ENCODE data around the gene ERMAP. TPM values are rescaled to one million over a fixed set of nuclear protein-coding genes. Genes with fewer than 3 reads are reported as not detected.
A peak's percentile ranks its signal among the peaks of the same experiment; 100 is the strongest.

Gene ERMAP
- total RNA-seq, 2 donors from 2014 or later: 6.4 to 8.9 TPM

DNA sequence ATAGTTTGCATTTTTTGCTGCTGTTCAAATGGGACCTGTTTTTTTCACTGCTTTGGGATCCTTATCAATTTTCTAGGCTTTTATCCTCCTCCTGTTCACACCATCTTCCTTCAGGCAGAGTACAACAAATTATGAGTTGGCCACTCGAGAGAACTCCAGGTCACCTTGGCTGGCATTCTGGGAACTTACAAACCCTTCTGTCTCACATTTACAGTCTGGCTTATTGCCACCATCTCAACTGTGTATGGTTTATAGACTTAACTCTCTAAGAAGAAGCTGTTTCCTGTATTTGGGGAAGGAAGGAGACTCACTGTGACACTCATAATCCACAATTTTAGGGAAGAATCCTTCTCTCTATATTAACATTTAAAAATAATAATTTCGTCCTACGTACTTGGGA is 24.1 kb downstream of the ERMAP start:
- Mint-ChIP-seq H3K4me1 (peaks cover 6% of the 10 kb centered on the region), H3K36me3 (ENCODE audit: low read depth) (peaks cover 4% of the 10 kb centered on the region), H3K27ac (no peak overlapping the region), H3K27me3 (no peaks in the 10 kb centered on the region), H3K4me3 (no peak overlapping the region)
- DNase-seq (no peak), ATAC-seq (no peak)
- no peaks in the 10 kb centered on the region for H3K9me3 ChIP-seq (ENCODE audit: control insufficient read depth, low read length, poor library complexity, severe bottlenecking)

DNA sequence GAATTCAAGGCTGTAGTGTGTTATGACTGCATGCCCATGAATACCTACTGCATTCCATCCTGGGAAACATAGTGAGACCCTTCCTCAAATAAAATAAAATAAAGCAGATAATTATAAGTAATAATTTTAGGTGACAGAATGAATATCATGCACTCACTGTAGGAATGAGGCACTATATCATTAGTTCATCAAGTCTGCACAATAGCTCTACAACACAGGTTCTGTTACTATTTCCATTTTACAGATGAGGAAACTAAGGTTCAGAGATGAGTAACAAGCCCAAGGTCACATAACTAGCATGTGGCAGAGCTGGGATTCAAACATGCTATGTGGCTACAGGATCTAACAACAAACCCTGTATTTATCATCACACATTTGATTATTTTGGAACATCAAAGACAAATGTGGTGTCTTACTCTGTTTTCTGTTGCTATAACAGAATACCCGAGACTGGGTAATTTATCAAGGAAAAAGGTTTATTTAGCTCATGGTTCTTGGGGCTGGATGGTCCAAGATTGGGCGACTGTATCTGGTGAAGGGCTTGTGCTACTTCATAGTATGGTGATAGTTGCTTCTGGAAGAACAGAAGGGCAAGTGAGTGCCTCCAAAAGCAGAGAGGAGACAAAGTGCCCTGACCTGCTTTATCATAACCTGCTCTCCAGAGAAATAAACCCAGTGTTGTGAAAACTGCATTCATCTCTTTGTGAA is 24.7 kb downstream of the ERMAP start:
- Mint-ChIP-seq H3K4me3 (no peak overlapping the region), H3K27ac (no peak overlapping the region), H3K27me3 (no peaks in the 10 kb centered on the region), H3K4me1 (peaks cover 6% of the 10 kb centered on the region), H3K36me3 (ENCODE audit: low read depth) (peaks cover 4% of the 10 kb centered on the region)
- ATAC-seq (no peak), DNase-seq (no peak)
- H3K9me3 ChIP-seq (ENCODE audit: control insufficient read depth, low read length, poor library complexity, severe bottlenecking): no peaks in the 10 kb centered on the region

DNA sequence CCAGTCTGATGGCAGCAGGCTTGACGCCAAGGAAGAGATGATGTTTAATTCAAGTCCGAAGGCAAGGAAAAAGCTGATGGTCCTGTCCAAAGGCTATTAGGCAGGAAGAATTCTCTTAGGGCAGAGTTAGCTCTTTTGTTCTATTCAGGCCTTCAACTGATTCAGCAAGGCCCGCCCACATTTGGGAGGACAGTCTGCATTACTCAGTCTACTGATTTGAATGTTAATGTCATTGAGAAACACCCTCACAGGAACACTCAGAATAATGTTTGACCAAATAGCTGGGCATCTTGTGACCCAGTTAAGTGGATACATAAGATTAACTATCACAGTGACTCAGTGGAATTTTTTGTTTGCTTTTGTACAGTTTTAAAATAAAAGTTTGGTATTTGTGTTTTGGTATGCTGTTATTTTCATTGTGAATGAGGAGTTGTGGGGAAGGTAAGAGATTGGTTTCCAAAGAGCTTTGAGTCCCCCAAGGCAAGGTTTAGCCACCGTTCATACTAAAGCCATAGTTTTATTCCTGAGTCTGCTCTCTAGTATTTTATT is 27.7 kb downstream of the ERMAP start:
- H3K4me1 Mint-ChIP-seq: peaks cover 28% of the 10 kb centered on the region
- H3K36me3 Mint-ChIP-seq (ENCODE audit: low read depth): peaks cover 10% of the 10 kb centered on the region
- ATAC-seq (no peak), DNase-seq (no peak)
- H3K27ac Mint-ChIP-seq: no peak overlapping the region
- H3K4me3 Mint-ChIP-seq: no peak overlapping the region
- H3K9me3 ChIP-seq (ENCODE audit: control insufficient read depth, low read length, poor library complexity, severe bottlenecking): no peaks in the 10 kb centered on the region
- H3K27me3 Mint-ChIP-seq: no peaks in the 10 kb centered on the region

DNA sequence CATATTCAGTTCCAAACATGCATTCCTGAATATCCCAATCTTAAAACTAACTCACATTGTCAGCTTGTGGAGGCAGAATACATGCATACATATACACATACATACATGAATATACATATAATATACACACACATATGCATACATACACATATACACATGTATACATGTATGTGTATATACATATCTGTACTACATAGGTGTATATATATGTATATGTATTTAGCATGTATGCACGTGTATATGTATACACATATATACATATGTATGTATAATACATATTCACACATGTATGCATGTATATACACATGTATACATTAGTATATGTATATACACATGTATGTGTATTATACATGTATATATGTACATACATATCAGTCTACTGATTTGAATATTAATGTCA is 28.3 kb downstream of the ERMAP start:
- DNase-seq (no peak), ATAC-seq (no peak)
- Mint-ChIP-seq H3K4me3 (no peak overlapping the region), H3K4me1 (peaks cover 31% of the 10 kb centered on the region), H3K27me3 (no peaks in the 10 kb centered on the region), H3K36me3 (ENCODE audit: low read depth) (peaks cover 14% of the 10 kb centered on the region), H3K27ac (no peak overlapping the region)
- H3K9me3 ChIP-seq (ENCODE audit: control insufficient read depth, low read length, poor library complexity, severe bottlenecking): no peaks in the 10 kb centered on the region

DNA sequence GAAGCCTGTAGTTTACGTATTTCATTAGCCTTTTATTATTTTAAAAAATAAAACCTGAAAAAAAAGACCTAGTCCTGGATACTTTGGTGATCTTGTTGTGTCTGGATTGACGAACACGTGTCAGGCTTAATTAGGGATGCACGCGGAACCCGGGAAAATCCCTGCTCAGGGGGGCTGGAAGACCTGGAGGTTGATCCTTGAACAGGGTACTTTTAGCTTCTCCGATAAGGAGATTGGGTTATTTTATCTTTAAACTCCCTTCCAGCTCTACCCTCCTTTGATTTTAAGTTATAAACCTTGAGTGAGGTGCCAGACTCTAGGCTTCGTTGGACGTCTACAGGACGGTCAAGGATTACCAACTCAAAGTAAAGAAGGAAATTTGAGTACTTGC is 28.9 kb downstream of the ERMAP start:
- Mint-ChIP-seq H3K4me1 (peaks cover 31% of the 10 kb centered on the region), H3K4me3 (peak overlapping the region; percentile 100), H3K27me3 (no peaks in the 10 kb centered on the region), H3K27ac (peak overlapping the region; percentile 97), H3K36me3 (ENCODE audit: low read depth) (peaks cover 14% of the 10 kb centered on the region)
- DNase-seq: no peak
- peak; percentile 10 for ATAC-seq
- no peaks in the 10 kb centered on the region for H3K9me3 ChIP-seq (ENCODE audit: control insufficient read depth, low read length, poor library complexity, severe bottlenecking)

DNA sequence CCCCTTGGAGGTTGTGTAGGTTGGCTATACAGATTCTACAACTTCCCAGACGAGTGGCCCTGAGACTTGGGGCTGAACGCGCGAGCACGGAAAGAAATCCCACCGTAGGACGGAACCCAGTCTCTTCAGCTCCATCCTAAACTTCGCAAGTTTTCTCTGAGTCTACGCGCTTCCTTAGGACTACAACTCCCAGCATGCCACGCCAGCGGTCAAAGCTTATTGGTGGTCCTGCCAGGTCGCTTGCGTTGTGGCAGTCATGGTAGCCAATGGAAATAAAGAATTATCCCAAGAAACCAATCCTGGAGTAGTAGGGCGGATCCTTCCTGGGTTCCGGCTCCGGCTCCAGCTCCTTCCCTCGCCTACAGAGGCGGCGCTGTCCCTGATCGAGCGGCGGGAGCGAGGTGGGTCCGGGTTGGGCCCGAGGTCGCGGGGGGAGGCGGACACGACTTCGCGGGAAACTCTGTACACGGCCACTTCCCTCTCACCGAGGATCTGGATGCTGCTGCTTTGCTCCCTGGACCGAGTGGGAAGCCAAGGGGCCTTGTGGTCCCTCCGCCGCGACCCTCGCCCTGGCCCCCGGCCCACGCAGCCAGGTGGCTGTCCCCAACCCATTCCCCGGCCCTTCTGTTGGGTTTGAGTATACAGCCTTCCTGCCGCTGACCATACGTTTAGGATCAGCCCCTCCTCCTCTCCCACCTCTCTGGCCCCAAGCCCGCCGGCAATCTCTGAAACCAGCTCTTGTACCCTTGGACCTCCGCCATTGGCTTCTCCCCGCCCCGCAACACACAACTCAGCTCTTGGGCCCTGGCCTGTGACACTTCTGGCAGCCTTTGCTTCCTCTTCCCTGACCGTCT is 29.6 kb downstream of the ERMAP start, which contains the start of gene ZNF691:
Gene ZNF691 (plus strand): TSS at position 357 of the 854 bp plus-strand sequence. CDS start 3,046 bp downstream, outside the sequence.
- Mint-ChIP-seq H3K4me1 (peaks cover 31% of the 10 kb centered on the region), H3K36me3 (ENCODE audit: low read depth) (peaks cover 12% of the 10 kb centered on the region), H3K27me3 (no peaks in the 10 kb centered on the region), H3K27ac (peak within 1 kb of the TSS; percentile 97), H3K4me3 (peak within 1 kb of the TSS; percentile 100)
- no peaks in the 10 kb centered on the region for H3K9me3 ChIP-seq (ENCODE audit: control insufficient read depth, low read length, poor library complexity, severe bottlenecking)
- ATAC-seq: peak; percentile 99
- peak; percentile 73 to 80 (median 74) for DNase-seq

DNA sequence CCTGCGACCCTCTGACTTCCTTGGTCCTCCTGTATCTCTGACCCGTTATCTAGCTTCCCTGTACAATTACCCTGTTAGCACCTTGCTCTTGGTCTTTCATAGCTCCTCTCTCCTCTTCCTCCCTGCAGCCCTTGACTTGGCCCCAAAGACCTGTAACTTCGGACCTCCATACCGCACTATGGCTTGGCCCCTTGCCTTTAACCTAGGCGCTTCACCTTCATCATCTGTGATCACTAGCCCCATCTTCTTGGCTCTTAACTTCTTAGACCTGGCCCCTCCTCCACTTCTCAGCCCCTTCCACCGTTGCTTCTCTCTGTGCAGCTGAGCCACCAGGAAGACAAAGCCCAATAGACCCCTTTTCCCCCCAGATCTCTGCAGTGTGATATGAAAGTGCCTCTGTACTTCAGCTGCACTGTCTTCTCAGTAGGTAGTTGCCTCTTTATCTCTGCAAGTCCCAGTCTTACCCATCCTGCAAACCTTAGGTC is 30.2 kb downstream of the ERMAP start:
- Mint-ChIP-seq H3K27me3 (no peaks in the 10 kb centered on the region), H3K36me3 (ENCODE audit: low read depth) (peaks cover 12% of the 10 kb centered on the region), H3K27ac (peak overlapping the region; percentile 97), H3K4me1 (peaks cover 31% of the 10 kb centered on the region), H3K4me3 (peak overlapping the region; percentile 100)
- no peaks in the 10 kb centered on the region for H3K9me3 ChIP-seq (ENCODE audit: control insufficient read depth, low read length, poor library complexity, severe bottlenecking)
- ATAC-seq: no peak
- no peak for DNase-seq

DNA sequence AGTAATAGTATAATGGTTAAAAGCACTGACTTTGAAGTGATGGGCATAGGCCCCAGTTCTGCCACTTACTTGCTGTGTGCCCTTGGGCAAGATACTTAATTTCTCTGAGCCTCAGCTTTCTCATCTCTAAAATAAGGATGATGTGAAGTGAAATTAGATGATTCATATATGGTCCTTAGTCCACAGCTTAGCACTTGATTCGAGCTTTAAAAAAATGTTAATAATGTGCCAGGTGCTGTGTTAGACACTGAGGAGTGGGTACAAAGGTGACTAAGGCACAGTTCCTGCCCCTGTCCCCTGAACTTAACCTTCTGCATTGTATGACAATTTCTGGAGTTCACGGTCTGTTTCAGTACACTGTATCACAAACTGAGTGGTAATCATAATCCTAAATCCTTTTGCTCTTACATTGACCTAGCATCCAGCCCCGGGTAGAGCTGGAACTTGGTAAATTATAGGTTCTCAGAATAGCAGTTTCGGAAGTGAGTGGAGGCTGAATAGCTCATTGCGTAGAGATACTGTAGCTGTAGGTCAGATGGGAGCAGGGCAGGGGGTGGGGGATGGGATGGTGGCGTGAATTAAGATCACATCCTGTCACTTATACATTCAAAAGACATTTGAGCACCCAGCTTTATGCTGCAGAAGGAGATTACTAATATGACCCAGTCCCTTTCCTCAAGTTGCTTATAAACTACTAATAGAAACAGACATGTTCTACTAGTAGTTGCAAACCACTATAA is 31.0 kb downstream of the ERMAP start:
- Mint-ChIP-seq H3K27ac (peak overlapping the region; percentile 97), H3K4me3 (peak overlapping the region; percentile 100), H3K27me3 (no peaks in the 10 kb centered on the region), H3K4me1 (peaks cover 31% of the 10 kb centered on the region), H3K36me3 (ENCODE audit: low read depth) (peaks cover 12% of the 10 kb centered on the region)
- H3K9me3 ChIP-seq (ENCODE audit: control insufficient read depth, low read length, poor library complexity, severe bottlenecking): no peaks in the 10 kb centered on the region
- ATAC-seq (no peak), DNase-seq (no peak)

DNA sequence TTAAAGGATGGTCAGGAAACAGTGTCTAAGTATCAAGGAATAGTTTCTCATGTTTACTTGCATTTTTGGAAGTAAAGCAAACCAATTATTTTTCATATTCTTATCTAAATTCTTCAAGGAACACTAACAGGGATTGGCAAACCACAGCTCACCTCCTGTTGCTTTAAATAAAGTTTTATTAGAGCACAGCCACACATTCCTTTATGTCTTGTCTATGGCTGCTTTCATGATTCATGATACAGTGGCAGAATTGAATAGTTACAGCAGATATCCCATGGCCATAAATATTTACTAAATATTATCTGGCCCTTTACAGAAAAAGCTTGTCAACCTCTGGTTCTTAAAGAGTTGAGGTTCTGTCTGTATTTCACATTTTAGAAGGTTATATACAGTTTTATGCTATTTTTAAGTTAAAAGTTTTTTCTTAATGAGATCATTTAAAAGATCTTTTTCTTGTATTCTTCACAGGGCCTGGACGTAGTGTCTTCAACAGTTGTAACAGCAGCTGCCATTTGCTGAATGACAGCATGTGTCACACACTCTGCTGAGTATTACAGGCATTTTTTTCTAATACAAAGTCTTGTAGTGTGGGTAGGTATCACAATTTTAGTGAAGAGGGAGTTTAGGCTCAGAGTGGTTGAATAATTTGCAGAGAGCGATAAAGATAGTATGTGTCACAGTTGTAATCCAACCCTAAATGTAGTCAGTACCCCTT is 32.1 kb downstream of the ERMAP start:
- peak overlapping the region; percentile 0 for H3K27ac Mint-ChIP-seq
- peaks cover 9% of the 10 kb centered on the region for H3K36me3 Mint-ChIP-seq (ENCODE audit: low read depth)
- H3K4me1 Mint-ChIP-seq: peaks cover 29% of the 10 kb centered on the region
- H3K9me3 ChIP-seq (ENCODE audit: control insufficient read depth, low read length, poor library complexity, severe bottlenecking): no peaks in the 10 kb centered on the region
- H3K4me3 Mint-ChIP-seq: no peak overlapping the region
- ATAC-seq (no peak), DNase-seq (no peak)
- no peaks in the 10 kb centered on the region for H3K27me3 Mint-ChIP-seq

DNA sequence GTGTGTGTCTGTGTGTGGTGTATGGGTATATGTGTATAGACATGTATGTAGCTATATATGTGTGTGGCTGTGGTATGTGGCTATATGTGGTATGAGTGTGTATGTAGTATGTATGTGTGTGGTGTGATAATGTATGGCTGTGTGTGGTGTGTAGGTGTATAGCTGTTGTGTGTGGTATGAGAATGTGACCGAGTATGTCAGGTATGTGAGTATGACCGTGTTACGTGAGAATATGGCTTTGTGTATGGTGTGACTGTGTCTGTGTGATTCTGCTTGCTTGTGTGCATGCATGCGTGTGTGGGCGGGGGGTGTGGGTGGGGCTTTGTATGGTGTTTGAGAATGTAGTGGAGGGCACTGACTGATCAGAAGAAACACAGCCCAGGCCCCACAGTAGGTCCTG is 33.0 kb downstream of the ERMAP start:
- H3K27ac Mint-ChIP-seq: peak overlapping the region; percentile 0
- no peaks in the 10 kb centered on the region for H3K9me3 ChIP-seq (ENCODE audit: control insufficient read depth, low read length, poor library complexity, severe bottlenecking)
- no peak overlapping the region for H3K4me3 Mint-ChIP-seq
- ATAC-seq (no peak), DNase-seq (no peak)
- H3K36me3 Mint-ChIP-seq (ENCODE audit: low read depth): peaks cover 9% of the 10 kb centered on the region
- peaks cover 29% of the 10 kb centered on the region for H3K4me1 Mint-ChIP-seq
- no peaks in the 10 kb centered on the region for H3K27me3 Mint-ChIP-seq

DNA sequence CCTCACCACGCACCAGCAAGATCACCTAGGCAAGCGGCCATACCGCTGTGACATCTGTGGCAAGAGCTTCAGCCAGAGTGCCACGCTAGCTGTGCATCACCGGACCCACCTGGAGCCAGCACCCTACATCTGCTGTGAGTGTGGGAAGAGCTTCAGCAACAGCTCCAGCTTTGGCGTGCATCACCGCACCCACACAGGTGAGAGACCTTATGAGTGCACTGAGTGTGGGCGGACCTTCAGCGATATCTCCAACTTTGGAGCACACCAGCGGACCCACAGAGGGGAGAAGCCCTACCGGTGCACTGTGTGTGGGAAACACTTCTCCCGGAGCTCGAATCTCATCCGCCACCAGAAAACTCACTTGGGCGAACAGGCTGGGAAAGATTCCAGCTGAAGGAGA is 34.5 kb downstream of the ERMAP start:
- peaks cover 13% of the 10 kb centered on the region for H3K36me3 Mint-ChIP-seq (ENCODE audit: low read depth)

DNA sequence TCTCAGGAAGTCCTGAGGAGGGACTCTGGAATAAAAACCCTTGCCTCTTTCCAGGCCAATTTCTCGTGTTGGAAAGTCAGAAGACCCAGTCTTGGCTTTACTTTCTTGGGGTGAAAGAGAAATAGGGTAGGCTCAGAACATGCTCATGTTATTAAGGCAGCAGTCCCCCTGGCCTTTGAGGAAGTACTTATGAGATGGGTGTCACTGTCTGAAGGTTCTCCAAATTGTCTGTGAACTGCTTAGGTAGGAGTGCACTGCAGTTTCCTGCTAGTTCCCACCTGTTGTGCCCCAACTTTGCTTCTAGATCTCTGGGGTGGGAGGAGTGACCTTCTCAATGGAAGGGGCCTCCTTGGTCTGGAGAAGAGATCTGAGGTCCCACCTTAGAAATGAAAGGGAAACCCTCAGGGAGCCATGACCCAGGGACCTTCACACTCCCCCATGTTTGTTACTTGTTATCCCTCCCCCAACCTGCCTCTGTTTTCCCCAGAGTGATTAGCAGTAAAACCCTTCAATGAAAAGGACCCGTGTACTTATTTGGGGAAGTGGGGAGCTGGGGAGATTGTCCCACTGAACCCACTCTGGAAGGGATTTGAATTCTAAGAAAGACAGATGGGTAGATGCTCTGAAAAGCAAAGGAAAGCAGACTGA is 35.2 kb downstream of the ERMAP start:
- Mint-ChIP-seq H3K4me3 (no peak overlapping the region), H3K27ac (no peak overlapping the region)

More for the DNA sequence above, 34.5 kb downstream of the ERMAP start:
- no peak for ATAC-seq
- no peaks in the 10 kb centered on the region for H3K9me3 ChIP-seq (ENCODE audit: control insufficient read depth, low read length, poor library complexity, severe bottlenecking)
- no peaks in the 10 kb centered on the region for H3K27me3 Mint-ChIP-seq
- H3K27ac Mint-ChIP-seq: no peak overlapping the region
- peaks cover 27% of the 10 kb centered on the region for H3K4me1 Mint-ChIP-seq
- no peak overlapping the region for H3K4me3 Mint-ChIP-seq
- no peak for DNase-seq

More for the DNA sequence above, 35.2 kb downstream of the ERMAP start:
- peaks cover 11% of the 10 kb centered on the region for H3K36me3 Mint-ChIP-seq (ENCODE audit: low read depth)
- ATAC-seq: no peak
- H3K4me1 Mint-ChIP-seq: peaks cover 23% of the 10 kb centered on the region
- no peaks in the 10 kb centered on the region for H3K9me3 ChIP-seq (ENCODE audit: control insufficient read depth, low read length, poor library complexity, severe bottlenecking)
- no peaks in the 10 kb centered on the region for H3K27me3 Mint-ChIP-seq
- DNase-seq: no peak
